GM12878 (cell line): ENCODE results near the gene CDH4. TPM values are rescaled to one million over a fixed set of nuclear protein-coding genes. Genes with fewer than 3 reads are reported as not detected.

ENCODE experiments used
- ATAC-seq: fragments of 200-7000 bp; cut with Tn5 transposase; 3 replicates; pipeline ENCODE4 v1.9.1; 2020; ENCODE audit warnings: mild to moderate bottlenecking, moderate library complexity
- BruUV-seq: library from RNA; stranded (reverse); fragments of 400-500 nt; replicated peaks from 2 replicates; lab custom pipeline; 2021; lab: Mats Ljungman, UMichigan
- CTCF ChIA-PET: fragments of 300-600 bp; sonication (Branson Sonifier 250); formaldehyde crosslinking; extraction: SDS; loops from one replicate; lab custom pipeline; 2021; ENCODE audit warnings: inconsistent platforms; lab: Yijun Ruan, JAX
- POLR2A ChIA-PET: fragments of 350-600 bp; formaldehyde crosslinking; extraction: SDS; loops from one replicate; lab custom pipeline; 2021; ENCODE audit warnings: inconsistent platforms; lab: Charles Lee
- RAD21 ChIA-PET: fragments of 300-600 bp; sonication (Branson Sonifier 250); formaldehyde crosslinking; loops from one replicate; lab custom pipeline; 2023; ENCODE audit warnings: antibody characterized with exemption; ENCODE audit not compliant: unreplicated experiment; lab: Charles Lee
- SMC1A ChIA-PET: fragments of 300-600 bp; sonication (Branson Sonifier 250); formaldehyde crosslinking; loops from one replicate; lab custom pipeline; 2023; ENCODE audit not compliant: unreplicated experiment, uncharacterized antibody; lab: Charles Lee
- DNase-seq: peaks from one replicate; pipeline ENCODE4 v3.0.0-alpha.2; 2011; ENCODE audit warnings: low read depth, low spot score
- FAIRE-seq: peaks from 3 replicates; lab custom pipeline; 2011; peaks lifted over from hg19 to GRCh38; lab: Jason Lieb, UNC
- H2AFZ ChIP-seq: 2 replicates; pipeline ENCODE4 v1.6.0; 2011; ENCODE audit warnings: low read depth, low read length, control low read depth; ENCODE audit not compliant: control insufficient read depth
- H3K27ac ChIP-seq: 2 replicates; pipeline ENCODE4 v1.5.1; 2011; ENCODE audit warnings: control low read depth; ENCODE audit not compliant: control insufficient read depth, insufficient read depth
- H3K27me3 ChIP-seq, 2 experiments: replicated peaks in 1 of 2; 2 replicates each; pipeline versions ENCODE4 v1.6.0 to v1.6.1; 2011; ENCODE audit warnings: low read length in 1 of 2; ENCODE audit not compliant: control insufficient read depth in 2 of 2, insufficient read depth in 2 of 2
- H3K36me3 ChIP-seq, 2 experiments: 2 replicates each; pipeline ENCODE4 v1.5.1; 2011; ENCODE audit warnings: low read length in 1 of 2; ENCODE audit not compliant: control insufficient read depth in 2 of 2, insufficient read depth in 2 of 2
- H3K4me1 ChIP-seq: 2 replicates; pipeline ENCODE4 v1.6.1; 2011; ENCODE audit warnings: mild to moderate bottlenecking, low read length, moderate library complexity, mixed read lengths; ENCODE audit not compliant: control insufficient read depth, insufficient read depth
- H3K4me2 ChIP-seq: 2 replicates; pipeline ENCODE4 v1.6.0; 2011; ENCODE audit warnings: control low read depth; ENCODE audit not compliant: control insufficient read depth, insufficient read depth
- H3K4me3 ChIP-seq: fragments of 200-600 bp; sonication (generic); 2 replicates; pipeline ENCODE4 v1.5.1; 2016
- H3K79me2 ChIP-seq: 2 replicates; pipeline ENCODE4 v1.6.0; 2011; ENCODE audit warnings: low read length; ENCODE audit not compliant: control insufficient read depth, insufficient read depth
- H3K9ac ChIP-seq: 2 replicates; pipeline ENCODE4 v1.8.0; 2011; ENCODE audit warnings: low read length, control low read depth, mixed read lengths; ENCODE audit not compliant: control insufficient read depth, insufficient read depth
- H3K9me3 ChIP-seq: replicated peaks from 3 replicates; pipeline ENCODE4 v1.5.1; 2011; ENCODE audit warnings: mild to moderate bottlenecking, low read length; ENCODE audit not compliant: control insufficient read depth, insufficient read depth
- H4K20me1 ChIP-seq: 2 replicates; pipeline ENCODE4 v1.6.0; 2011; ENCODE audit not compliant: control insufficient read depth, insufficient read depth
- ASH2L ChIP-seq: fragments of 300-600, 200-600 bp; sonication (generic); IDR thresholded peaks from 2 replicates; pipeline ENCODE4 v1.6.1; 2017; ENCODE audit warnings: low read depth, mild to moderate bottlenecking, borderline replicate concordance
- BCL11A ChIP-seq: IDR thresholded peaks from 2 replicates; pipeline ENCODE4 v1.6.1; 2011; ENCODE audit warnings: low read depth, low read length
- LARP7 ChIP-seq: fragments of 450-650 bp; IDR thresholded peaks from 2 replicates; pipeline ENCODE4 v1.6.1; 2017; ENCODE audit warnings: mild to moderate bottlenecking
- RFX5 ChIP-seq: IDR thresholded peaks from 2 replicates; pipeline ENCODE4 v1.6.1; 2011; ENCODE audit warnings: low read depth, low read length, improper control_type of control experiment
- SIN3A ChIP-seq: IDR thresholded peaks from 2 replicates; pipeline ENCODE4 v1.6.1; 2012; ENCODE audit warnings: low read depth, low read length, improper control_type of control experiment
- TARDBP ChIP-seq: IDR thresholded peaks from 2 replicates; pipeline ENCODE4 v1.6.1; 2016; ENCODE audit warnings: borderline replicate concordance
- WRNIP1 ChIP-seq: IDR thresholded peaks from 2 replicates; pipeline ENCODE4 v1.6.1; 2011; ENCODE audit warnings: low read depth, low read length, improper control_type of control experiment, borderline replicate concordance
- ZNF384 ChIP-seq: IDR thresholded peaks from 2 replicates; pipeline ENCODE4 v1.6.1; 2012; ENCODE audit warnings: low read depth, mild to moderate bottlenecking, low read length, improper control_type of control experiment, borderline replicate concordance
- WGBS: methylation state at CpG from one replicate; pipeline ENCODE4 v1.1.6; 2016; ENCODE audit warnings: low lambda C conversion rate; ENCODE audit not compliant: insufficient replicate concordance, insufficient coverage; ENCODE audit errors: missing lambda C conversion rate; 5-methylcytosine and 5-hydroxymethylcytosine counted together
- in situ Hi-C: fragments of 300-500 bp; cut with MboI; formaldehyde crosslinking; loops from 9 replicates; pipeline ENCODE4 v1.14.3; 2018; ENCODE audit warnings: mixed read lengths
- intact Hi-C: fragments of 100-400 bp; cut with micrococcal nuclease; formaldehyde crosslinking; loops from one replicate; pipeline ENCODE4 v1.14.2; 2022; ENCODE audit not compliant: unreplicated experiment
- polyA plus RNA-seq, 11 experiments: library from polyadenylated mRNA; depleted of rRNA in 4 of 11; unstranded in 6 of 11; stranded (reverse) in 5 of 11; fragments of >200 nt; fragmentation: Nextera tagmentation in 4 of 11; fragmentation: Illumina TruSeq in 1 of 11; extraction: Ambion mirVana in 4 of 11; extraction: Trizol in 1 of 11; gene quantifications; 1 replicate in 1 of 11; 2 replicates in 10 of 11; pipeline versions ENCODE4 v1.2.1 to v1.2.3, GENCODE V29; 2011 to 2016; ENCODE audit warnings: inconsistent platforms in 2 of 11, missing spikeins in 2 of 11, low read depth in 1 of 11
- total RNA-seq, 4 experiments: library from RNA; depleted of rRNA in 3 of 4; stranded (reverse); fragments of >200 nt in 3 of 4; fragmentation: Illumina TruSeq in 1 of 4; extraction: Trizol in 1 of 4; gene quantifications; 2 replicates each; pipeline versions ENCODE4 v1.2.1 to v1.2.3, GENCODE V29; 2013 to 2021
- TF ChIP-seq, protein P1 (sequence below): fragments of 450-650 bp; IDR thresholded peaks from 2 replicates; pipeline ENCODE4 v1.6.1; 2017; ENCODE audit warnings: mild to moderate bottlenecking
- TF ChIP-seq, protein P2 (sequence below): fragments of 450-650 bp; IDR thresholded peaks from 2 replicates; pipeline ENCODE4 v1.6.1; 2016; ENCODE audit warnings: mild to moderate bottlenecking

Gene CDH4
- total and polyA plus RNA-seq, 10 of the 15 experiments (the other 5 are each of a cell fraction or from before 2014, with no cell fraction given), result not detected

DNA sequence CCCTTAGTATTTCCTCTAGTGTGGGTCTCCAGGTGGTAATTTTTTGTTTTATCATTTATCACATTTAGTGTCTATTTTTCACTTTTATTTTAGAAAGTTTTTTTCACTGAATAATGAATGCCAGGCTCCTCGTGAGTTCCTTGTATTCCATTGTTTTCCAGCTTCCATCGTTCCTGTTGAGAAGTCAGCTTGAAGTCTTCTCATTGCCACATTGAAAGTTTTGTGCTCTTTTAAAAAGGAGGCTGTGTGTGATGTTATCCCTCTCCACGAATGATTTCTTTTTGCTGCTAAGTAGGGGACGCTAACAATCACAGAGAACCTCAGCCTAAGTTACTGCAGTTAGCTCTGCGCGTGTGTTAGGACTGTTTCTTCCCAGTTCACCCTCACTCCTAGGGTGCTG is 619.1 kb downstream of the CDH4 start (continued):
- no peak for TF ChIP-seq WRNIP1
- TF ChIP-seq BCL11A, result no peak
- no peak for TF ChIP-seq LARP7
- no peak for TF ChIP-seq RFX5
- TF ChIP-seq, all 136 proteins: peak for 0

DNA sequence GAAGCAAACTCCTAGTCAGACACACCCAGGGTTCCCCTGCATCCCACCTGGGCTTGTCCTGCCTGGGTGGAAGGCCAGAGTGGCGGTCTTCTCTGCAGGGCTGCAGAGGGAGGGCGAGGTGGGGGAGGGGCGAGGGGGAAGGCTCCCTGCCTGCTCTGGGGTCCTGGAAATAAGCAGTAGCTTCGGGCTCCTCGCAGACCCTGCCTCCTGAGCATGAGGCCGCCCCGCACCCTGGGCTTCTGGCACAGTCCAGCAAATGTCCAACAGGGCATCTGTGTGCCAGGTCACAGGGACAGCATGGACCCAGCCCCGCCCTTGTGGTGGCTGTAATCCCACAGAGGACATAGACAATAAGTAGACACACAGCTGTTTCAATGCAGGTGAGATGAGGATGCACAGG is 619.9 kb downstream of the CDH4 start:
- Histone ChIP-seq H3K4me1 (no peaks in the 10 kb centered on the region), H3K9ac (no peak overlapping the region), H2AFZ (no peak overlapping the region), H3K9me3 (no peaks in the 10 kb centered on the region; the same call in 2 of the 3 replicates), H3K4me3 (no peak overlapping the region), H4K20me1 (no peaks in the 10 kb centered on the region)
- RAD21 ChIA-PET, result no interaction called here
- CTCF ChIA-PET, result no interaction called here
- in situ Hi-C loops, result no loop called here
- WGBS, result 11% methylated on average over 8 of the region's 8 CpGs
- intact Hi-C loops, result no loop called here
- SMC1A ChIA-PET, result no interaction called here
- TF ChIP-seq ZNF384 (no peak), RFX5 (no peak), ASH2L (no peak)
- TF ChIP-seq, all 136 proteins: peak for 0
- POLR2A ChIA-PET, result no interaction called here
- no peak overlapping the region for H3K4me2 ChIP-seq
- H3K36me3 ChIP-seq, result no peaks in the 10 kb centered on the region
- H3K27me3 ChIP-seq, result no peaks in the 10 kb centered on the region
- BruUV-seq, result no TSS peak
- H3K79me2 ChIP-seq, result no peaks in the 10 kb centered on the region
- ATAC-seq (no peak), FAIRE-seq (no peak), DNase-seq (no peak)
- H3K27ac ChIP-seq, result no peak overlapping the region

DNA sequence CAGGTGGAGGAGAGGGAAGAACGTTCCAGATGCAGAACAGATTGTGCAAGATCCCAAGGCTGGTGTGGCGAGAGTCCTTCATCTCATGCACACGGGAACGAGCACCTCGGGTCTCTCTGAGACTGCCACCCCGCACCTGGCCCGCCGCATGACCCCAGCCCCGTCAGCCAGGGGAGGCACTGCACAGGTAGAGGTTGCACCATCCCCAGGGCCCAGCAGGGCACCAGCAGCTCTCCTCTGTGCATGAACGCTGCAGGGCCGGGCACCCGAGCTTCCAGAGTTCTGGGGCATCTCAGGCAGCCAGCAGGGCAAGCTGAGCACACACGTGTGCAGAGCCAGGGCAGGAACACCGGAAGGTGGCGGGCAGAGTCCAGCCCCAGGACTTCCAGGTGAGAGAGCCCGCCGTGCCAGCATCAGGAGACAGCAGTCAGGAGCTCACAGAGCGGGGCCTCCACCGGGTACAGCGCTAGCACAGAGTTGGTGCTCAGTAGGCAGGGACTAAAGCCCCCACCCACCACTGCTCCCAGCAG is 620.4 kb downstream of the CDH4 start:
- Histone ChIP-seq H3K36me3 (no peaks in the 10 kb centered on the region), H2AFZ (no peak overlapping the region), H3K27ac (no peak overlapping the region), H3K4me3 (no peak overlapping the region), H3K9ac (no peak overlapping the region), H3K9me3 (no peaks in the 10 kb centered on the region; the same call in 2 of the 3 replicates), H4K20me1 (no peaks in the 10 kb centered on the region), H3K4me2 (no peak overlapping the region), H3K27me3 (no peaks in the 10 kb centered on the region), H3K79me2 (no peaks in the 10 kb centered on the region), H3K4me1 (no peaks in the 10 kb centered on the region)
- FAIRE-seq (no peak), ATAC-seq (no peak), DNase-seq (no peak)
- ChIA-PET SMC1A (no interaction called here), CTCF (no interaction called here), POLR2A (no interaction called here), RAD21 (no interaction called here)
- in situ Hi-C loops, result no loop called here
- WGBS, result 44% methylated on average over 16 of the region's 20 CpGs
- intact Hi-C loops, result no loop called here
- no TSS peak for BruUV-seq
- TF ChIP-seq, protein P1, sequence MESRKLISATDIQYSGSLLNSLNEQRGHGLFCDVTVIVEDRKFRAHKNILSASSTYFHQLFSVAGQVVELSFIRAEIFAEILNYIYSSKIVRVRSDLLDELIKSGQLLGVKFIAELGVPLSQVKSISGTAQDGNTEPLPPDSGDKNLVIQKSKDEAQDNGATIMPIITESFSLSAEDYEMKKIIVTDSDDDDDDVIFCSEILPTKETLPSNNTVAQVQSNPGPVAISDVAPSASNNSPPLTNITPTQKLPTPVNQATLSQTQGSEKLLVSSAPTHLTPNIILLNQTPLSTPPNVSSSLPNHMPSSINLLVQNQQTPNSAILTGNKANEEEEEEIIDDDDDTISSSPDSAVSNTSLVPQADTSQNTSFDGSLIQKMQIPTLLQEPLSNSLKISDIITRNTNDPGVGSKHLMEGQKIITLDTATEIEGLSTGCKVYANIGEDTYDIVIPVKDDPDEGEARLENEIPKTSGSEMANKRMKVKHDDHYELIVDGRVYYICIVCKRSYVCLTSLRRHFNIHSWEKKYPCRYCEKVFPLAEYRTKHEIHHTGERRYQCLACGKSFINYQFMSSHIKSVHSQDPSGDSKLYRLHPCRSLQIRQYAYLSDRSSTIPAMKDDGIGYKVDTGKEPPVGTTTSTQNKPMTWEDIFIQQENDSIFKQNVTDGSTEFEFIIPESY, result no peak
- TF ChIP-seq SIN3A (no peak), TARDBP (no peak), WRNIP1 (no peak)
- TF ChIP-seq, protein P2, sequence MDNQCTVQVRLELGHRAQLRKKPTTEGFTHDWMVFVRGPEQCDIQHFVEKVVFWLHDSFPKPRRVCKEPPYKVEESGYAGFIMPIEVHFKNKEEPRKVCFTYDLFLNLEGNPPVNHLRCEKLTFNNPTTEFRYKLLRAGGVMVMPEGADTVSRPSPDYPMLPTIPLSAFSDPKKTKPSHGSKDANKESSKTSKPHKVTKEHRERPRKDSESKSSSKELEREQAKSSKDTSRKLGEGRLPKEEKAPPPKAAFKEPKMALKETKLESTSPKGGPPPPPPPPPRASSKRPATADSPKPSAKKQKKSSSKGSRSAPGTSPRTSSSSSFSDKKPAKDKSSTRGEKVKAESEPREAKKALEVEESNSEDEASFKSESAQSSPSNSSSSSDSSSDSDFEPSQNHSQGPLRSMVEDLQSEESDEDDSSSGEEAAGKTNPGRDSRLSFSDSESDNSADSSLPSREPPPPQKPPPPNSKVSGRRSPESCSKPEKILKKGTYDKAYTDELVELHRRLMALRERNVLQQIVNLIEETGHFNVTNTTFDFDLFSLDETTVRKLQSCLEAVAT, result no peak
